Measurements from ENCODE around the gene ANKMY1.

Gene ANKMY1

GRCh38 chr2:240458044-240458899, 99.5 kb downstream of the ANKMY1 start:
- no peak for DNase-seq

GRCh38 chr2:240457223-240458043, 100.4 kb downstream of the ANKMY1 start:
- DNase-seq, result no peak

GRCh38 chr2:240456447-240457222, 101.2 kb downstream of the ANKMY1 start:
- DNase-seq, result no peak

- DNase-seq, result no peak
These were observed 101.9 kb downstream of the ANKMY1 start for GRCh38 chr2:240455647-240456446.

GRCh38 chr2:240455272-240455646, 102.5 kb downstream of the ANKMY1 start:
- no peak for DNase-seq

GRCh38 chr2:240454106-240454901, 103.5 kb downstream of the ANKMY1 start:
- DNase-seq, result no peak

- no peak for DNase-seq
These were observed 104.2 kb downstream of the ANKMY1 start for GRCh38 chr2:240453461-240454105.

GRCh38 chr2:240452462-240453256, 105.1 kb downstream of the ANKMY1 start:
- DNase-seq, result no peak

GRCh38 chr2:240451791-240452461, 105.9 kb downstream of the ANKMY1 start:
- DNase-seq, result no peak

- DNase-seq, result no peak
These were observed 106.6 kb downstream of the ANKMY1 start for GRCh38 chr2:240451108-240451611.

- DNase-seq, result no peak
These were observed 107.2 kb downstream of the ANKMY1 start for GRCh38 chr2:240450532-240451107.

- DNase-seq, result no peak
These were observed 107.8 kb downstream of the ANKMY1 start for GRCh38 chr2:240449764-240450531.

GRCh38 chr2:240448387-240449274, 109.2 kb downstream of the ANKMY1 start:
- no peak for DNase-seq

- DNase-seq, result no peak
These were observed 109.9 kb downstream of the ANKMY1 start for GRCh38 chr2:240447934-240448333.

GRCh38 chr2:240447331-240447730, 110.5 kb downstream of the ANKMY1 start:
- no peak for DNase-seq

- DNase-seq, result no peak
These were observed 111.1 kb downstream of the ANKMY1 start for GRCh38 chr2:240446664-240447175.
